Panc1 (cell line): Measurements from ENCODE around the gene EDRF1. TPM values are rescaled to one million over a fixed set of nuclear protein-coding genes. Genes with fewer than 3 reads are reported as not detected.
A peak's percentile ranks its signal among the peaks of the same experiment; 100 is the strongest.

Source experiments
- ATAC-seq: fragments of 200-7000 bp; cut with Tn5 transposase; 2 replicates; pipeline ENCODE4 v1.9.1; 2020; ENCODE audit warnings: mild to moderate bottlenecking, moderate library complexity
- BruUV-seq: library from RNA; stranded (reverse); fragments of 400-500 nt; replicated peaks from 2 replicates; lab custom pipeline; 2021; lab: Mats Ljungman, UMichigan
- CTCF ChIA-PET: fragments of 300-600 bp; sonication (Branson Sonifier 250); formaldehyde crosslinking; loops from one replicate; lab custom pipeline; 2022; ENCODE audit warnings: antibody characterized with exemption; lab: Charles Lee
- POLR2A ChIA-PET: fragments of 300-600 bp; sonication (Branson Sonifier 250); formaldehyde crosslinking; loops from one replicate; lab custom pipeline; 2022; ENCODE audit warnings: antibody characterized with exemption; lab: Charles Lee
- DNase-seq: peaks from one replicate; pipeline ENCODE4 v3.0.0-alpha.2; 2010; ENCODE audit warnings: low read depth, low spot score
- H3K27ac ChIP-seq: 2 replicates; pipeline ENCODE4 v1.5.1; 2011; ENCODE audit warnings: mild to moderate bottlenecking, low read length, inconsistent platforms
- H3K27me3 ChIP-seq: fragments of 200-500 bp; sonication (Bioruptor generic); 2 replicates; pipeline ENCODE4 v1.6.0; 2014; ENCODE audit warnings: low read length, inconsistent platforms; ENCODE audit not compliant: control insufficient read depth, insufficient read depth
- H3K36me3 ChIP-seq: fragments of 200-500 bp; sonication (Bioruptor generic); 2 replicates; pipeline ENCODE4 v1.5.1; 2014; ENCODE audit warnings: inconsistent platforms, mild to moderate bottlenecking, low read length, moderate library complexity; ENCODE audit not compliant: control insufficient read depth, insufficient read depth
- H3K4me1 ChIP-seq: 2 replicates; pipeline ENCODE4 v1.5.1; 2011; ENCODE audit warnings: inconsistent platforms, mild to moderate bottlenecking, low read length, moderate library complexity; ENCODE audit not compliant: control insufficient read depth, insufficient read depth
- H3K4me3 ChIP-seq, 2 experiments: 2 replicates each; pipeline ENCODE4 v1.5.1; 2011 to 2012; ENCODE audit warnings: low read depth in 2 of 2, low read length in 2 of 2, mild to moderate bottlenecking in 2 of 2, inconsistent platforms in 1 of 2, moderate library complexity in 1 of 2
- H3K9me3 ChIP-seq: fragments of 200-500 bp; sonication (Bioruptor generic); 2 replicates; pipeline ENCODE4 v1.5.1; 2014; ENCODE audit warnings: low read depth, mild to moderate bottlenecking, inconsistent platforms, low read length, moderate library complexity; ENCODE audit not compliant: control insufficient read depth, insufficient read depth
- POLR2AphosphoS5 ChIP-seq: IDR thresholded peaks from 2 replicates; pipeline ENCODE4 v1.6.1; 2012; ENCODE audit warnings: mild to moderate bottlenecking, low read depth, low read length, moderate library complexity
- REST ChIP-seq, 2 experiments: IDR thresholded peaks; 2 replicates each; pipeline ENCODE4 v1.6.1; 2011 to 2012; ENCODE audit warnings: low read depth in 2 of 2, control low read depth in 1 of 2, low read length in 1 of 2, mild to moderate bottlenecking in 1 of 2, moderate library complexity in 1 of 2; ENCODE audit not compliant: insufficient read depth in 1 of 2
- SIN3A ChIP-seq: IDR thresholded peaks from 2 replicates; pipeline ENCODE4 v1.6.1; 2012; ENCODE audit warnings: low read depth, mild to moderate bottlenecking, low read length, moderate library complexity, borderline replicate concordance; ENCODE audit not compliant: insufficient read depth
- TCF7L2 ChIP-seq: IDR thresholded peaks from 2 replicates; pipeline ENCODE4 v1.6.1; 2011; ENCODE audit warnings: mild to moderate bottlenecking, low read depth, low read length, inconsistent platforms
- in situ Hi-C: cut with HindIII; loops from 2 replicates; pipeline ENCODE4 v1.10.0; 2016; ENCODE audit warnings: low sequenced_read_pairs, low pct_unique_long_range_greater_than_20kb
- intact Hi-C: fragments of 100-400 bp; cut with micrococcal nuclease; formaldehyde crosslinking; loops from one replicate; pipeline ENCODE4 v1.10.0; 2022; ENCODE audit not compliant: unreplicated experiment
- total RNA-seq: library from RNA; stranded (reverse); gene quantifications from one replicate; pipeline ENCODE4 v1.2.1, GENCODE V29; 2021; ENCODE audit not compliant: unreplicated experiment
- TF ChIP-seq, protein P1 (sequence below): fragments of 450-650 bp; IDR thresholded peaks from 2 replicates; pipeline ENCODE4 v1.5.1; 2017; ENCODE audit warnings: mild to moderate bottlenecking

EDRF1 gene
- total RNA-seq, 1 experiment from 2014 or later: 36.3 TPM

- H3K27ac ChIP-seq: no peak overlapping the region
- CTCF ChIA-PET: no interaction called here
- intact Hi-C loops: no loop called here
- H3K4me3 ChIP-seq: no peak overlapping the region
- no TSS peak for BruUV-seq
- in situ Hi-C loops: no loop called here
- H3K4me1 ChIP-seq: no peaks in the 10 kb centered on the region
- H3K9me3 ChIP-seq: no peaks in the 10 kb centered on the region
- no peaks in the 10 kb centered on the region; the same call in 1 of the 2 replicates for H3K36me3 ChIP-seq
- POLR2A ChIA-PET: no interaction called here
- DNase-seq (no peak), ATAC-seq (peak; percentile 40)
- TF ChIP-seq TCF7L2 (no peak), POLR2AphosphoS5 (no peak), REST (IDR thresholded peaks at IDR 0.05; ENCODE audit: insufficient read depth in 1 of 2, low read depth in 2 of 2, low read length in 1 of 2) (no peak), SIN3A (no peak)
- TF ChIP-seq, protein P1, sequence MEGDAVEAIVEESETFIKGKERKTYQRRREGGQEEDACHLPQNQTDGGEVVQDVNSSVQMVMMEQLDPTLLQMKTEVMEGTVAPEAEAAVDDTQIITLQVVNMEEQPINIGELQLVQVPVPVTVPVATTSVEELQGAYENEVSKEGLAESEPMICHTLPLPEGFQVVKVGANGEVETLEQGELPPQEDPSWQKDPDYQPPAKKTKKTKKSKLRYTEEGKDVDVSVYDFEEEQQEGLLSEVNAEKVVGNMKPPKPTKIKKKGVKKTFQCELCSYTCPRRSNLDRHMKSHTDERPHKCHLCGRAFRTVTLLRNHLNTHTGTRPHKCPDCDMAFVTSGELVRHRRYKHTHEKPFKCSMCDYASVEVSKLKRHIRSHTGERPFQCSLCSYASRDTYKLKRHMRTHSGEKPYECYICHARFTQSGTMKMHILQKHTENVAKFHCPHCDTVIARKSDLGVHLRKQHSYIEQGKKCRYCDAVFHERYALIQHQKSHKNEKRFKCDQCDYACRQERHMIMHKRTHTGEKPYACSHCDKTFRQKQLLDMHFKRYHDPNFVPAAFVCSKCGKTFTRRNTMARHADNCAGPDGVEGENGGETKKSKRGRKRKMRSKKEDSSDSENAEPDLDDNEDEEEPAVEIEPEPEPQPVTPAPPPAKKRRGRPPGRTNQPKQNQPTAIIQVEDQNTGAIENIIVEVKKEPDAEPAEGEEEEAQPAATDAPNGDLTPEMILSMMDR: no peak
- no peaks in the 10 kb centered on the region for H3K27me3 ChIP-seq
These were observed 68.9 kb downstream of the EDRF1 start for GRCh38 chr10:125788156-125789034.

GRCh38 chr10:125792342-125793300 is 73.1 kb downstream of the EDRF1 start:
- ChIA-PET CTCF (no interaction called here), POLR2A (interaction anchor here (0.5 kb wide), 1 partner anchor 73 kb away, joined by 3 read pairs; the partner anchor contains the start of gene EDRF1)
- in situ Hi-C loops (no loop called here), intact Hi-C loops (no loop called here)
- TF ChIP-seq TCF7L2: peak; percentile 56; the same call in 1 of the 2 replicates
- TF ChIP-seq REST (IDR thresholded peaks at IDR 0.05; ENCODE audit: insufficient read depth in 1 of 2, low read depth in 2 of 2, low read length in 1 of 2): no peak
- TF ChIP-seq POLR2AphosphoS5: no peak
- TF ChIP-seq, protein P1: no peak
- Histone ChIP-seq H3K4me1 (no peaks in the 10 kb centered on the region), H3K27me3 (no peaks in the 10 kb centered on the region), H3K27ac (no peak overlapping the region), H3K9me3 (no peaks in the 10 kb centered on the region), H3K36me3 (peaks cover 5% of the 10 kb centered on the region), H3K4me3 (no peak overlapping the region)
- DNase-seq: no peak
- ATAC-seq: no peak
- BruUV-seq: no TSS peak
